GM19035 (cell line): ENCODE measurements around the gene TMEM223.
A peak's percentile ranks its signal among the peaks of the same experiment; 100 is the strongest.
"Not testable (repeated sequence)": the region's sequence is repeated elsewhere in the genome, so short reads cannot be mapped to it uniquely, and the experiment has no call there.

Source experiments
- ATAC-seq: cut with Tn5 transposase; IDR thresholded peaks from one replicate; pipeline ENCODE4 v1.9.1; 2021; ENCODE audit not compliant: unreplicated experiment

Gene TMEM223, protein sequence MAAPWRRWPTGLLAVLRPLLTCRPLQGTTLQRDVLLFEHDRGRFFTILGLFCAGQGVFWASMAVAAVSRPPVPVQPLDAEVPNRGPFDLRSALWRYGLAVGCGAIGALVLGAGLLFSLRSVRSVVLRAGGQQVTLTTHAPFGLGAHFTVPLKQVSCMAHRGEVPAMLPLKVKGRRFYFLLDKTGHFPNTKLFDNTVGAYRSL

DNA sequence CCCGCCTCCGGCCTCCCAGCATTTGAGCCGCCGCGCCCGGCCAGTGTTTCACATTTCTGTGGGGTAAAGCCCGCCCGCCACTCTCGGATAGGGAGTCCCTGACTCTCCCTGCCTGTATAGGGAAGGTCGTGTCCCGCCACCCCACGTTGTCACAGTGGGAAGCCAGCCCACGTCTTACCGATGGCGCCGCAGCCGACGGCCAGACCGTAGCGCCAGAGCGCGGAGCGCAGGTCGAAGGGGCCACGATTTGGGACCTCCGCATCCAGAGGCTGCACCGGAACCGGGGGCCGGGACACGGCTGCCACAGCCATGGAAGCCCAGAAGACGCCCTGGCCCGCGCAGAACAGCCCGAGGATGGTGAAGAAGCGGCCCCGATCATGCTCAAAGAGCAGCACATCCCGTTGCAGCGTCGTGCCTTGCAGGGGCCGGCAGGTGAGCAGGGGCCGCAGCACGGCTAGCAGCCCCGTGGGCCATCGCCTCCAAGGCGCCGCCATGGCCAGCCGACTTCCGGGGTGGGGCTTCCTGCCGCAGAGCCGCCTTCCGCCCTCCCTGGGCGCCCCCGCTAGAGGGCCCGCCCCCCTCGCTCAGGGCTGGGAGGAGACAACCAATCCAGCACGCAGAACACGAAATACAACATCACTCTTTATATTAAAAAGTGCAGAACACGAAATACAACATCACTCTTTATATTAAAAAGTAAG, at the start of gene TMEM223:
Gene TMEM223 (minus strand): TSS at position 506 of the 701 bp plus-strand sequence. CDS start 12 bp downstream, at position 494.
- peak; percentile 60 for ATAC-seq

DNA sequence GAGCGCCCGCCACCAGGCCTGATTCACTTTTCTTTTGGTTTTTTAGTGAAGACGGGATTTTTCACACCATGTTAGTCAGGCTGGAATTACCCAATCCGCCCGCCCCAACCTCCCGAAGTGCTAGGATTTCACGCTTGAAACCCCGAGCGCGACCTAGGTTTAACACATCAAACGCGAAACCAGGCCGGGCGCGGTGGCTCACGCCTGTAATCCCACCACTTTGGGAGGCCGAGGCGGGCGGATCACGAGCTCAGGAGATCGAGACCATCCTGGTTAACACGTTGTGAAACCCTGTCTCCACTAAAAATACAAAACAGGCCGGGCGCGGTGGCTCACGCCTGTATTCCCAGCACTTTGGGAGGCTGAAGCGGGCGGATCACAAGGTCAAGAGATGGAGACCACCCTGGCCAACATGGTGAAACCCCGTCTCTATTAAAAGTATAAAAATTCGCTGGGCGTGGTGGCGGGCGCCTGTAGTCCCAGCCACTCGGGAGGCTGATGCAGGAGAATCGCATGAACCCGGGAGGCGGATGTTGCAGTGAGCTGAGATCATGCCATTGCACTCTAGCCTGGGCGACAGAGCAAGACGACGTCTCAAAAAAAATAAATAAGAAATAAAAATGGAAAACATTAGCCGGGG, 49.0 kb upstream of the TMEM223 start:
- peak; percentile 4 for ATAC-seq

DNA sequence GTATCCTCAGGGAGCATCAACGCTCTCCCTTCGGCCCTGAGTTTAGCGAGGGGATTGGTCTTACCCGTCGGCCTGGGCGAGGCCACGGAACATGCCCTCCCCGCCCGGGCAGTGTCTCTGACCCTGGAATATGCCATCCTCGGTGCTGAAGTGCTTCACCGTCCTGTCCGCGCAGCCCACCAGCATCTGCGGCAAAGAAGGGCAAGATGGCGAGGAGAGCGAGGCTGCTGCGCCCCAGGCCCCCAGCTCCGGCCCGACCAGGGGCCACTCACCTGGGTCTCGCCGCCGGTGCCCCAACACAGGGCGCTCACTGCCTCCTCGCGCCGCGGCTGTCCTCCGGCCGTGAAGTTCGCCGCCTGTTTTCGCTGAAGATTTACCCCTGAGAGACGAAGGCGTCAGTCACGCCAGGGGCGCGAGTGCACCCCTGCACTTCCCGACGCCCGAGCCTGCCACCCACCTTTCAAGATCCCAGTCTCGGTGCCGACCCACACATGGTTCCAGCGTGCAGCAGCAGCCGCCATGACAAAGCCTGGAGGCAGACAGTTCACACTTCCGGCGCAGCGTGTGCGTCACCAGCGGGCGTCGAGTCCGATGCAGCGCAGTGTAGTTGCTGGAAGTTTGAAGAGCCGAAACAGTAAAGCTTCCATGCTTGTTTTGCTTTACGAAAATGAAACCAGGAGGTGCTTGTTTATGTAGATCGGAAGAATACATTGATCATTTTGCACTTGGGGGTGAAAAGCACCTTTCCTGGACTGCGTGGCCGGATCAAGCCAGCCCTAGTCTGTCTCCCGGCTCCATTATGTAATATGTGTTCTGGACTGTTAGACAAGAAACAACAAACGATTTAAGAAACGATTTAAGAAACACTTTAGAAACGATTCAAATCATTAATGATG, 47.5 kb upstream of the TMEM223 start, which contains the start of gene WDR74:
Gene WDR74 (minus strand): TSS at position 541 of the 896 bp plus-strand sequence. CDS start 20 bp downstream, at position 521.
- peak; percentile 41 for ATAC-seq

DNA sequence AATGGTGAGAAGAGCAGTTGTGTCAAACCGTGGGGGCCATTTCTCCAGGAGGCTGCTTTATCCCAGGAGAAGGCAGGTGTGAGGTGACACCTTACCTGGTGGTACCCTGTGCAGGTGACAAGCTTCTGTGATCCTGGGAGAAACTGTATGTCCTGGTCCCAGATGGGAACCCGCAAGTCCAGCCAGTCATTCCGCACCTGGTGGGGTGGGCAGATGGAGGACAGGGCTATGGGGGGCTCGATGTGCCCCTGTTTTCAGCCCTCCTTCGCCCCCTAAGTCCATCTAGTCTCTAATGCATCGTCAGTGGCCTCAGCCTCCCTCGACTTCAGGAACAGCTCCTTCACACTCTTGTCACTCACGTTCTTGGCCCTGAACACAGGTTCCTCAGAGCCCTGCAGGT, 43.5 kb upstream of the TMEM223 start:
- no peak for ATAC-seq

DNA sequence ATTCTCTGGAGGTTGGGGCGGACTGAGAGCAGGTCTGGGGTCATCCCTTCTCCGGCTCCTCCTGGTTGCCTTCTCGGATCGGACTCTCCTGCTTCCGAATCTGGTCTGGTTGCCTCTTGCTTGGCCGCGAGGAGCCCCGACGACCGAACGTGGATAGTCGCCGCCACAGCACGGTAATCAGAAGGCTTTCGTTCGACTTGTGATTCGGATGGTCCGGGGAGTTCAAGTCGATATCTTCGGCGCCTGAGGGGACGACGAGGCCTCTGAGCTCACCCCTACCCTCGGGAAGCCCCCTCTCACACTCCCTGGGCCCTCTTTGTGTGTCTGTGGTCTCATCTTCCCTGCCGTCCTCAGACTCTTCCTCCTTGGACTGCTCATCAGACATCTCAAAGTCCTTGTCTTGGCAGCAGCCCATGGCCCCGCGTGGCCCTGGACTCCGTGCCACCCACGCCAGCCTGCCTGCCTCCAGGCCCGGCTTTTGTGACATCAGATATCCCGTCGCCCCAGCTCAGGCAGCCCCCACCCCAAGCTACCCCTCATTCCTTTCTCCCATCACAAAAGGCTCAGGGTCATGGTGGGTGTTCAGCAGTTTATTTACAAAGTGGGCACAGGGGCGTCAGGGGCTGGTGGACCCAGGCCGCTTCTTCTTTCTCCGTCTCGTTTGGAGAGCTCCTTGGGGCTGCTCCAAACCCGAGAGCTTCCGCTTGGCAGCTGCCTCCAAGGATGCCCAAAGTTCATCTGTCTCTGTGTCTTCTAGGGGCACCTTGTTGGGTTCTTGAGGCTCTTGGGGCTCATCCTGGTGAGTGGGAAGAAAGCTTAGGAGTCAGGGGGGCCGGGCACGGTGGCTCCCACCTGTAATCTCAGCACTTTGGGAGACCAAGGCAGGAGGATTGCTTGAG, 40.8 kb upstream of the TMEM223 start, which contains the start of gene TEX54:
Gene TEX54 (minus strand): TSS at position 506 of the 899 bp plus-strand sequence.
- ATAC-seq, result peak; percentile 13

DNA sequence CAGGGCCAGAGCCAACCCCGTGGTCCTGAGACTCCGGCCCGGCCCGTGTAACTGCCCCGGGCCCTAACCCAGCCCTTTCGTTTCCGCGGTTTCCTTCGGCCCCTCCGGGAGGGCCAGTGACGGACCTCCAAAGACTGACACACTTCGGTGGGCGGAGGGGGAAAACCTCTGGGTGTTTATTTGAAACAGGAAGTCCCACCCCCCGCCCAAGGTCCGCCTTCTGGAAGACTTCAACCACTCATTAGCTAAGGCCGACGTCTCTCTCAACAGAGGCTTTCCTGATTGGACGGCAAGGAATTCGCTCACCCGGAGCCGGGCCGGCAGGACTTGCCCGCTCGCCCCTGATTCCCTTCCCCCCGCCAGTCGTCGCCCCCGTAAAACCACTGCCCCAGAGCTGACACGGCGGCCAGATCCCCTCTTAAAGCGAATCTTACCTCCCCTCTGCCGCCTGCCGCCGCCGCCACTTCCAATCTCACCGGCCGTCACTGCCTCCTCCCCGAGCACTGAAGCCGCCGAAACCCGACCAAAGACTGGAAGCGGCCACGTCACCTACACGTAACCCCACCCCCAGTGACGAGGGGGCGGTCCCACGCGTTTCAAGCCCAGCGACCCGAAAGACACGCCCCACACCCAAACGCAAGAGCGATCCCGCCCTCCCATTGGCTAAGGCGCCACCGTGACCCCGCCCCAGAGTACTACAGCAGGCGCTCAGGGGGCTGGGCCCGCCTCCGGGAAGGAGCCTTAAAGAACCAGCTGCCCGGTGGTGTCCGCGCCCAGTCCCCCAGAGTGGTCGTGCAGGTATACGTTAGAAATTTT, 39.9 kb upstream of the TMEM223 start, which contains the start of gene STX5:
Gene STX5 (minus strand): TSS at position 532 of the 816 bp plus-strand sequence. CDS start 808 bp downstream, outside the sequence.
- peak; percentile 79 for ATAC-seq

DNA sequence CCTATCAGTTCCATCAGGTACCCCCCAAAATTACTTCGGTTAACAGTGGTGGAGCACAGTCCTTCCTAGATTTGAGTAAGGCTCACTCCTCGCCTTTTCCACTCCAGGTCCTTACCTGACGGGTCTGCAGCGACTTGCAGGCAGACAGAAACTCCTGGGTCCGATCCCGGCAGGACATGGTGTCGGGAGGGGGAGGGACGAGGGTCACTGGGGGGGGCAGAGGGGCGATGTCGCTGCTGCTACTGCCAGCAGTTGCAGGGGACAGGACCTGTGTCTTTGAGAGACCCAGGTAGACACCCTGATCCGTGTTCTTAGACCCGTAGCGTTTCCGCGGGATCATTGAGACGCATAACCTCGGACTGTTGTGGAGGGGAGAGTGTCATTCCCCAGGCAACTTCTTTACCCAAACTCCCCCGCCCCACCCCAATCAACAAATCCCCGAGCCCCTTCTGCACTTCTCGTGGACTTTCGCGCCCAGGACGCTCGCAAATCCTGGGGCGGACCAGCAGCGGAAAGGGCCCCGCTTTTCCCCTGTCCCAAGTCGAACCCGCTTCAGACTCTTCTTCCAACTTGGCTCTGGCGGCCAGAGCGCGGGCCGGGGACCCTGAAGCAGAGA, 39.2 kb upstream of the TMEM223 start:
- no peak for ATAC-seq

DNA sequence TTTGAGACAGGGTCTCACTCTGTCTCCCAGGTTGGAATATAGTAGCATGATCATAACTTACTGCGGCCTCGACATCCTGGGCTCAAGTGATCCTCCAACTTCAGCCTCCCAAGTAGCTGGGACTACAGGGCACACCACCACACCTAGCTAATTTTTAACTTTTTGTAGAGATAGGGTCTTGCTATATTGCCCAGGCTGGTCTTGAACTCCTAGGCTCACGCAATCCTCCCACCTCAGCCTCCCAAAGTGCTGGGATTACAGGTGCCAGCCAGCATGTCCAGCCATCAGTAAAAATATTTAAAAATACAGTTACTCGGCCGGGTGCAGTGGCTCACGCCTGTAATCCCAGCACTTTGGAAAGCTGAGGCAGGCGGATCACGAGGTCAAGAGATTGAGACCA, 36.3 kb upstream of the TMEM223 start:
- not testable (repeated sequence) for ATAC-seq

DNA sequence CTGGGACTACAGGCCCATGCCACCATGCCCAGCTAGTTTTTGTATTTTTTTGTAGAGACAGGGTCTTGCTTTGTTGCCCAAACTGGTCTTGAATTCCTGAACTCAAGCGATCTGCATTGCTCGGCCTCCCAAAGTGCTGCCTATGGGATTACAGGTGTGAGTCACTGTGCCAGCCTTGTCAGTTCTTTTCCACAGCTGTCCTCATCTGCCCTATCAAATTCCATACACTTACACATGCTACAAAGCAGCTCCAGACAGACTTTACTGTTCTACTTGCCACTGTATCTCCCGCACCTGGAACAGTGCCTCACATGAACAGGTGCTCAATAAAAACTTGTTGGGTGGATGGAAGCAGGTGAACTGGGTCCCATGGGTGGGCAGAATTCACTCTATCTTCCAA, 31.9 kb upstream of the TMEM223 start:
- no peak for ATAC-seq

DNA sequence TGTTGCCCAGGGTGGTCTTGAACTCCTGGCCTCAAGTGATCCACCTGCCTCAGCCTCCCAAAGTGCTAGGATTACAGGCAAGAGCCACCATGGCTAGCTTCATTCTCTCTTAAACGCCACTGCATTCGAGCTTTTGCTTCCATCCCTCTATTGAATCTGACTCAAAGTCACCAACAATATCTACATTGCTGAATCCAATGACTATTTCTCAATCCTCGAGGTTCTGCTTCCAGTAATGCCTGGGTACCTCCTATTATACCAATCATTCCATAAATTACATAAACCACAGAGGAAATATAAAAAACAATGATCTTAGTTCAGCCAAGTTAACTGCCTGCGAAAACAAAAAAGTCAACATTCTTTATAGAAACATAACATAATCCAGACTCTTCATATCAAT, 25.3 kb upstream of the TMEM223 start:
- no peak for ATAC-seq

DNA sequence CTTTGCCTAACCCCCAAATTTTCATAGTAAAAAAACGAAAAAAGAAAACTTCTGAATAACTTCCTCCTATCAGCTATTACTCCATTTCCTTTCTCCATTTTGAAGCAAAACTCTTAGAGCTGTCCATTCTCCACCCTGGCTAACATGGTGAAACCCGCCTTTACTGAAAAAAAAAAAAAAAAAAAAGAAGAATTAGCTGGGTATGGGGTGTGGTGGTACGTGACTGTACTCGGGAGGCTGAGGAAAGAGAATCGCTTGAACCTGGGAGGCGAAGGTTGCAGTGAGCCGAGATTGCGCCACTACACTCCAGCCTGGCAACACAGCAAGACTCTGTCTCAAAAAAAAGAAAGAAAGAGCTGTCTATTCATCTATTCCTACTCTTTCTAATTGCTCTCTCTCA, 24.8 kb upstream of the TMEM223 start:
- ATAC-seq, result no peak

DNA sequence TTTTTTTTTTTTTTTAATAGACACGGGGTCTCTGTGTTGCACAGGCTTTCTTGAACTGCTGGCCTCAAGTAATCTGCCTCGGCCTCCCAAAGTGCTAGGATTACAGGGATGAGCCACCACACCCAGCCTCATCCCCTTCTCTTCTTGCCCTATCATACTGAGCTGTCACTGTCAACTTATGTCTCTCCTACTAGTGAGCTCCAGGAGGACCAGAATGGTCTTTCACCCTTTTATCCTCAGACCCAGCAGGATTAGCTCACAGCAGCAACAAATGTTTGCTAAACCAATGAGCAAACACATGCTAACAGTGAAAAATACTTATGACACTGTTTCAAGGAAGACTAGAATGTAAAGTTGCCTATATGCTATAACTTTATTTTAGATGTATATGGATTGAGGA, 19.9 kb upstream of the TMEM223 start:
- no peak for ATAC-seq

DNA sequence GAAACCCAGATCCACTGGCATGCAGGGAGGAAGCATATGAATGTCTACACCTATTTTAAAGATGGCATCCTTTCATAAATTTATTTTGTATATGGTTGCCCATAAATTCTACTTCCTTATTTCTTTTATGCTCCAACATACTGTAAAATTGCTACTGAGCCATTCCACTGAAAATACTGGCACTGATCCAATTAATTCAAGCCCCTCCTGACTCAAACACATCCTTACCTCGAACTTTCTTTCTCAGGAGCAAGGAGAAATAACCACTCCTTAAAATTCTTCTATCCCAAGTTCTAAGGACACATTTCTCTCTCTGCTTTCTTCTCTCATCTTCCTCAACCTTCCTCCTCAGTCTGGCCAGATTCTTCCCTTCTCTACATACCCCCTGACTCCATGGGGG, 18.9 kb upstream of the TMEM223 start:
- ATAC-seq, result no peak

DNA sequence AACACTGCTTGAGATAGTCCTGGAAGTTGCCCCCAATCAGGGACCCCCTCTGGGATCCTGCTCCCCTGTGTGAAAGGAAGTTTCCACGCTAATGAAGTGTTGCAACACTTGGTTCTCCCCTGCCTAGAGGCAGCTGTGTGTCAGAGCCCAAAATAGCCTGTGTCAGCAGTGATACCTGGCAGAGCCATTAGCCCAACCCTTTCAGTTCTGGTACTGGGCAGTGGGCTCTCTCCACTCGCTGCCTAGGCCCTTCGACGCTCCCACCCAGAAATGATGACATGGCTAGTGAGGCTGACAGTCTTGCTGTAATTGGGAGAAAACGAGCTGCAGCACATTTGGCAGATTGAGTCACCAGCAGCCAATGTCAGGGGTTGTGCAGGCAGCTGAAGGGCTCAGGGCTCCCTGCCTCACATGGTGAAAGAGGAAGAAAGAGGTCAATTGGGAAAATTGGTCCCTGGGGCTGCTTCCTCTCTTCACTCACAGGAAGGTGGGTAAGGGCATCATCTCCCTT, 14.9 kb upstream of the TMEM223 start:
- no peak for ATAC-seq

DNA sequence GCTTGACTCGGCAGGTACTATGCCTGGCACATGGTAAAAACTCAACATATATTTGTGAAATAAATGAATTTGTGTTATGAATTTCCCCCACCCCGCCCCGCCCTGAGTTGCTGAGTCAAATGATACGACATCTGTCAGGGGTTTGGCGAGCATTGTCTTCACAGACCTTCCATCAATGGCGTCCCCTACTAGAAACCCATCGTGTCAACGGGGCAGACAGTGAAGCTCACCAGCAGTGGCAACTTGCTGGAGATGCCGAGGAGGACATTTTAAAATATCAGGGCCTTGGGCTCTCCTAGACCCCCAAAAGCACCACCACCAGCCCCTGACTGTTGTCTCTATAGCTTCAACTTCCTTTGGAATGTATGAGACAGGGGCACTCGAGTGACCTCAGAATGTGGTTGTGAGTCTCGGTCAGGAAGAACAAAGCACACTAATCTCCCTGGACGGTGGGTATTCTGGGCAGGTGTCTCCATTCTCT, 14.2 kb upstream of the TMEM223 start:
- ATAC-seq, result no peak

DNA sequence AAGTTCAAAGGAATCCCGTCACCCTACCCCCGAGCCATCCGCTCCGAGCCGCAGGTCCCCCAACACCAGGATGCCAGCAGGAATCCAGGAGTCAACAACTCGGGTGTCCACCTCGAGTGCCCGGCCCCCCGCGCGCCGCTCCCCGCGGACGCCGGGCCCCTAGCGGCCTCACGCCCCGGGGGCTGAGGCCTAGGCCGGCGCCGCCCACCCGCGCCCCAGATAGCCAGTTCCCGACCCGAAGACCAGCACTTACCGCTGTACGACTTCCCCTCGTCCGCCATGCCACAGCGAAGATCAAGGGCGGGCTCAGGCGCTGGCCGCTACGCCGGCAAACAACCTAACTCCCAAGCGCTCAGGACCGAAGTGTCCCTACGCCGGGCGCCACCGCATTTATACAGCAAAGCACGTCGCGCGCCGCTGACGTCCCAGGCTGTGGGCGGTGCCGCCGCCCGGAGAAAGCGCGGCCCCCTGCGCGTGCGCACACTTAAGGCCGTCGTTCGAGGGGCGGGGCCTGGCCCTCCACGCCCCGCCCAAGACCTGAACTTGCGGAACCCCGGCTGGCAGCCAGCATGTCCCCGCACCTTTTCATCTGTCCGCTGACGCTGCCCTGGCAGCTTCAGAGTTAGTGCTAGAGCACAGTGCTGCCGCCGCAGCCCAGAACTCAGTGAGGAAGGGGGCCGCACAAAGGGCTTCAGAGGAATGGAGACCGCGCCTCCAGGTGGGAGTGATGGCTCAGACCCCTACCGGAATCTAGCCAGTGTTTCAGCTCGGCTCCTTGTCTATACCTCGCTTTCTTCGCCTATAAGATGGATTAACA, 13.5 kb upstream of the TMEM223 start, which contains the start of gene NXF1:
Gene NXF1 (minus strand): TSS at position 365 of the 817 bp plus-strand sequence. CDS start 84 bp downstream, at position 281.
- ATAC-seq, result peak; percentile 83
